ENCODE data around the gene ACBD5. TPM values are rescaled to one million over a fixed set of nuclear protein-coding genes. Genes with fewer than 3 reads are reported as not detected.
"Not testable (repeated sequence)": the region's sequence is repeated elsewhere in the genome, so short reads cannot be mapped to it uniquely, and the experiment has no call there.

ACBD5 gene
- 23.8 and 25.5 TPM in 2 replicates for total RNA-seq

GRCh38 chr10:27240212-27241009 is at the start of gene ACBD5:
Gene ACBD5 (minus strand): TSS chr10:27240797. CDS start chr10:27240688, 109 bp downstream.
- no peak for DNase-seq (ENCODE audit: low read depth, low spot score)

GRCh38 chr10:27285093-27285492 is 44.5 kb upstream of the ACBD5 start:
- no peak for DNase-seq (ENCODE audit: low read depth, low spot score)

- DNase-seq (ENCODE audit: low read depth, low spot score) = no peak
Measured at GRCh38 chr10:27276581-27276980, 36.0 kb upstream of the ACBD5 start.

GRCh38 chr10:27266025-27266424 is 25.4 kb upstream of the ACBD5 start:
- DNase-seq (ENCODE audit: low read depth, low spot score) = not testable (repeated sequence)

- DNase-seq (ENCODE audit: low read depth, low spot score) = not testable (repeated sequence)
Measured at GRCh38 chr10:27262788-27263187, 22.2 kb upstream of the ACBD5 start.

- no peak for DNase-seq (ENCODE audit: low read depth, low spot score)
Measured at GRCh38 chr10:27258838-27259812, 18.5 kb upstream of the ACBD5 start.

GRCh38 chr10:27258492-27258837 is 17.9 kb upstream of the ACBD5 start:
- no peak for DNase-seq (ENCODE audit: low read depth, low spot score)

GRCh38 chr10:27256299-27257189 is 15.9 kb upstream of the ACBD5 start:
- DNase-seq (ENCODE audit: low read depth, low spot score) = no peak

- DNase-seq (ENCODE audit: low read depth, low spot score) = no peak
Measured at GRCh38 chr10:27253576-27253975, 13.0 kb upstream of the ACBD5 start.

- DNase-seq (ENCODE audit: low read depth, low spot score) = no peak
Measured at GRCh38 chr10:27252267-27253000, 11.8 kb upstream of the ACBD5 start.

GRCh38 chr10:27251554-27251953 is 11.0 kb upstream of the ACBD5 start:
- DNase-seq (ENCODE audit: low read depth, low spot score) = no peak

GRCh38 chr10:27248215-27248614 is 7.6 kb upstream of the ACBD5 start:
- no peak for DNase-seq (ENCODE audit: low read depth, low spot score)

GRCh38 chr10:27247441-27247840 is 6.8 kb upstream of the ACBD5 start:
- DNase-seq (ENCODE audit: low read depth, low spot score) = no peak

- no peak for DNase-seq (ENCODE audit: low read depth, low spot score)
Measured at GRCh38 chr10:27247006-27247405, 6.4 kb upstream of the ACBD5 start.

GRCh38 chr10:27245836-27246235 is 5.2 kb upstream of the ACBD5 start:
- DNase-seq (ENCODE audit: low read depth, low spot score) = no peak

- DNase-seq (ENCODE audit: low read depth, low spot score) = no peak
Measured at GRCh38 chr10:27244976-27245375, 4.4 kb upstream of the ACBD5 start.

GRCh38 chr10:27242951-27243551 is 2.5 kb upstream of the ACBD5 start:
- DNase-seq (ENCODE audit: low read depth, low spot score) = peak; percentile 82

- no peak for DNase-seq (ENCODE audit: low read depth, low spot score)
Measured at GRCh38 chr10:27242473-27242950, 1.9 kb upstream of the ACBD5 start.

GRCh38 chr10:27241652-27242472 is 1.3 kb upstream of the ACBD5 start:
- DNase-seq (ENCODE audit: low read depth, low spot score) = peak; percentile 87

Measured in pulmonary artery endothelial cell (primary cell).